GM23338 (cell line): ENCODE results near the gene E2F6. TPM values are rescaled to one million over a fixed set of nuclear protein-coding genes. Genes with fewer than 3 reads are reported as not detected.

Source experiments
- ATAC-seq: fragments of 200-7000 bp; cut with Tn5 transposase; 3 replicates; pipeline ENCODE4 v1.9.1; 2020
- DNase-seq: peaks from one replicate; pipeline ENCODE4 v3.0.0-alpha.2; 2015; ENCODE audit warnings: low spot score
- H2AFZ ChIP-seq: fragments of 200-600 bp; sonication (generic); 2 replicates; pipeline ENCODE4 v1.8.0; 2016; ENCODE audit warnings: antibody characterized with exemption, mild to moderate bottlenecking, moderate library complexity
- H3F3A ChIP-seq: fragments of 200-600 bp; sonication (generic); replicated peaks from 2 replicates; pipeline ENCODE4 v1.8.0; 2017; ENCODE audit warnings: antibody characterized with exemption, mixed run types, low read depth
- H3K27ac ChIP-seq: fragments of 200-600 bp; sonication (generic); 2 replicates; pipeline ENCODE4 v1.6.1; 2016; ENCODE audit warnings: low read depth
- H3K27me3 ChIP-seq: fragments of 200-600 bp; sonication (generic); 2 replicates; pipeline ENCODE4 v1.8.0; 2016; ENCODE audit warnings: mild to moderate bottlenecking, mixed run types, moderate library complexity; ENCODE audit not compliant: insufficient read depth
- H3K36me3 ChIP-seq: fragments of 200-600 bp; sonication (generic); 2 replicates; pipeline ENCODE4 v1.8.0; 2016; ENCODE audit warnings: mild to moderate bottlenecking; ENCODE audit not compliant: insufficient read depth
- H3K4me1 ChIP-seq: fragments of 200-600 bp; sonication (generic); 2 replicates; pipeline ENCODE4 v1.8.0; 2016; ENCODE audit warnings: mild to moderate bottlenecking, moderate library complexity; ENCODE audit not compliant: insufficient read depth
- H3K4me2 ChIP-seq: fragments of 200-600 bp; sonication (generic); 2 replicates; pipeline ENCODE4 v1.7.1; 2017; ENCODE audit warnings: mixed run types
- H3K4me3 ChIP-seq: fragments of 200-600 bp; sonication (generic); 2 replicates; pipeline ENCODE4 v1.6.1; 2016; ENCODE audit warnings: mixed run types
- H3K79me2 ChIP-seq: fragments of 200-600 bp; sonication (generic); replicated peaks from 2 replicates; pipeline ENCODE4 v1.8.0; 2017; ENCODE audit warnings: mild to moderate bottlenecking; ENCODE audit not compliant: insufficient read depth
- H3K9me2 ChIP-seq: fragments of 200-600 bp; sonication (generic); 2 replicates; pipeline ENCODE4 v1.8.0; 2017; ENCODE audit not compliant: insufficient read depth
- H4K20me1 ChIP-seq: fragments of 200-600 bp; sonication (generic); replicated peaks from 2 replicates; pipeline ENCODE4 v1.8.0; 2017; ENCODE audit warnings: mild to moderate bottlenecking; ENCODE audit not compliant: insufficient read depth
- H3K27ac Mint-ChIP-seq: 2 replicates; pipeline ENCODE4 v1.8.0; 2020; ENCODE audit warnings: inconsistent platforms, mild to moderate bottlenecking, moderate library complexity, mixed read lengths
- H3K27me3 Mint-ChIP-seq: 3 replicates; pipeline ENCODE4 v1.8.0; 2022; ENCODE audit warnings: low read depth, mild to moderate bottlenecking, moderate library complexity, mixed read lengths, inconsistent platforms; ENCODE audit not compliant: insufficient read depth, poor library complexity
- H3K36me3 Mint-ChIP-seq: 3 replicates; pipeline ENCODE4 v1.8.0; 2021; ENCODE audit warnings: low read depth, mild to moderate bottlenecking, inconsistent platforms, moderate library complexity, mixed read lengths
- H3K4me1 Mint-ChIP-seq: 3 replicates; pipeline ENCODE4 v1.8.0; 2020; ENCODE audit warnings: mild to moderate bottlenecking, inconsistent platforms, mixed read lengths
- H3K4me3 Mint-ChIP-seq: 3 replicates; pipeline ENCODE4 v1.8.0; 2021; ENCODE audit warnings: moderate library complexity, mild to moderate bottlenecking, inconsistent platforms, mixed read lengths
- H3K9me3 Mint-ChIP-seq: 3 replicates; pipeline ENCODE4 v1.8.0; 2020; ENCODE audit warnings: moderate library complexity, mild to moderate bottlenecking, inconsistent platforms, mixed read lengths
- CREB1 ChIP-seq: fragments of 250-450 bp; sonication (Bioruptor Pico); IDR thresholded peaks from 2 replicates; pipeline ENCODE4 v1.5.0; 2020; ENCODE audit warnings: low read depth, mild to moderate bottlenecking, moderate library complexity
- EZH2 ChIP-seq: fragments of 200-600 bp; sonication (generic); IDR thresholded peaks from one replicate; pipeline ENCODE4 v1.8.0; 2017; ENCODE audit warnings: antibody characterized with exemption, mild to moderate bottlenecking, low read depth; ENCODE audit not compliant: unreplicated experiment
- EZH2phosphoT487 ChIP-seq: fragments of 200-600 bp; sonication (generic); IDR thresholded peaks from one replicate; pipeline ENCODE4 v1.8.1; 2018; ENCODE audit warnings: antibody characterized with exemption; ENCODE audit not compliant: unreplicated experiment
- JUNB ChIP-seq: IDR thresholded peaks from one replicate; pipeline ENCODE4 v1.6.1; 2016; ENCODE audit warnings: antibody characterized with exemption; ENCODE audit not compliant: unreplicated experiment
- NANOG ChIP-seq: IDR thresholded peaks from 2 replicates; pipeline ENCODE4 v1.6.1; 2016; ENCODE audit warnings: antibody characterized with exemption, borderline replicate concordance
- POLR2AphosphoS5 ChIP-seq: IDR thresholded peaks from 2 replicates; pipeline ENCODE4 v1.6.1; 2016; ENCODE audit warnings: antibody characterized with exemption, low read depth
- STAT1 ChIP-seq: IDR thresholded peaks from one replicate; pipeline ENCODE4 v1.6.1; 2016; ENCODE audit warnings: antibody characterized with exemption; ENCODE audit not compliant: unreplicated experiment
- ZNF114 ChIP-seq: fragments of 250-450 bp; sonication (Bioruptor Pico); IDR thresholded peaks from 2 replicates; pipeline ENCODE4 v1.5.0; 2020; ENCODE audit warnings: mild to moderate bottlenecking, moderate library complexity
- ZNF331 ChIP-seq: fragments of 250-450 bp; sonication (Bioruptor Pico); IDR thresholded peaks from 2 replicates; pipeline ENCODE4 v1.5.0; 2020; ENCODE audit warnings: low read depth, mild to moderate bottlenecking, moderate library complexity
- ZNF462 ChIP-seq: fragments of 250-450 bp; sonication (Bioruptor Pico); IDR thresholded peaks from 2 replicates; pipeline ENCODE4 v1.5.0; 2020; ENCODE audit warnings: mild to moderate bottlenecking, moderate library complexity
- polyA plus RNA-seq: library from polyadenylated mRNA; unstranded; fragments of >200 nt; fragmentation: Nextera tagmentation; extraction: Ambion mirVana; gene quantifications from 2 replicates; pipeline ENCODE4 v1.2.1, GENCODE V29; 2016
- total RNA-seq: library from RNA; depleted of rRNA; stranded (reverse); fragments of >200 nt; shearing (Covaris generic); gene quantifications from 2 replicates; pipeline ENCODE4 v1.2.3, GENCODE V29; 2014

Gene E2F6
- total and polyA plus RNA-seq, 2 experiments from 2014 or later: 16.9 to 20.7 TPM

GRCh38 chr2:11473659-11474433 lies 7.9 kb upstream of the E2F6 start (continued):
- TF ChIP-seq ZNF462 (CRISPR knock-in tag): no peak

GRCh38 chr2:11467749-11468148 lies 1.8 kb upstream of the E2F6 start:
- H4K20me1 ChIP-seq: peaks cover 18% of the 10 kb centered on the region
- H3K27me3 ChIP-seq: peaks cover 10% of the 10 kb centered on the region
- Mint-ChIP-seq H3K27me3 (peaks cover 22% of the 10 kb centered on the region), H3K4me1 (peaks cover 12% of the 10 kb centered on the region), H3K4me3 (no peak overlapping the region), H3K9me3 (peaks cover 17% of the 10 kb centered on the region), H3K36me3 (peaks cover 26% of the 10 kb centered on the region), H3K27ac (no peak overlapping the region)
- no peak overlapping the region for H3K4me3 ChIP-seq
- no peak overlapping the region for H3K27ac ChIP-seq
- DNase-seq (no peak), ATAC-seq (no peak)
- H3K4me1 ChIP-seq: peaks cover 4% of the 10 kb centered on the region; the same call in 1 of the 2 replicates
- no peak overlapping the region for H2AFZ ChIP-seq
- H3K4me2 ChIP-seq: no peak overlapping the region
- no peaks in the 10 kb centered on the region for H3K9me2 ChIP-seq
- peaks cover 3% of the 10 kb centered on the region; the same call in 1 of the 2 replicates for H3K36me3 ChIP-seq
- H3K79me2 ChIP-seq: peaks cover 26% of the 10 kb centered on the region
- 0 out of 2 replicates have a peak, but pooled peaks cover 3% of the 10 kb centered on the region for H3F3A ChIP-seq
- TF ChIP-seq ZNF114 (CRISPR knock-in tag) (no peak), ZNF462 (CRISPR knock-in tag) (no peak), JUNB (no peak), ZNF331 (CRISPR knock-in tag) (no peak), STAT1 (no peak), EZH2 (no peak), POLR2AphosphoS5 (no peak), CREB1 (no peak), EZH2phosphoT487 (no peak), NANOG (no peak)
